K562 (cell line): ENCODE measurements around the gene GRK4. TPM values are rescaled to one million over a fixed set of nuclear protein-coding genes. Genes with fewer than 3 reads are reported as not detected.

Source experiments
- ARHGAP35 ChIP-seq: fragments of 450-650 bp; IDR thresholded peaks from 2 replicates; pipeline ENCODE4 v1.6.1; 2018; ENCODE audit not compliant: partially characterized antibody
- CHD1 ChIP-seq: fragments of 200-600 bp; sonication (generic); IDR thresholded peaks from one replicate; pipeline ENCODE4 v1.6.1; 2012; ENCODE audit warnings: mild to moderate bottlenecking, moderate library complexity, low read length, inconsistent platforms
- CREB1 ChIP-seq, 2 experiments: sonication (generic) in 1 of 2; formaldehyde crosslinking in 1 of 2; IDR thresholded peaks; 2 replicates each; pipeline versions ENCODE4 v1.6.1 to v1.8.0; 2012 to 2022; ENCODE audit warnings: inconsistent platforms in 1 of 2, mild to moderate bottlenecking in 1 of 2, missing genetic modification reagents in 1 of 2, moderate library complexity in 1 of 2
- CTCF ChIP-seq, 3 experiments: IDR thresholded peaks in 2 of 3; conservative IDR thresholded peaks in 1 of 3; 2 replicates each; pipeline ENCODE4 v1.5.1; 2011 to 2012; ENCODE audit warnings: low read length in 3 of 3, mild to moderate bottlenecking in 3 of 3, control low read depth in 2 of 3, improper control_type of control experiment in 1 of 3, inconsistent platforms in 1 of 3, low read depth in 1 of 3, mixed read lengths in 1 of 3, moderate library complexity in 1 of 3; ENCODE audit not compliant: insufficient read depth in 2 of 3
- GATAD2A ChIP-seq: fragments of 450-650 bp; IDR thresholded peaks from 2 replicates; pipeline ENCODE4 v1.6.1; 2017
- HES1 ChIP-seq: fragments of 450-650 bp; IDR thresholded peaks from 2 replicates; pipeline ENCODE4 v1.6.1; 2016; ENCODE audit warnings: low read depth, mild to moderate bottlenecking, moderate library complexity
- HMGXB4 ChIP-seq: sonication (generic); formaldehyde crosslinking; IDR thresholded peaks from 2 replicates; pipeline ENCODE4 v1.8.1; 2023; ENCODE audit warnings: mild to moderate bottlenecking, missing genetic modification reagents
- MAFF ChIP-seq: IDR thresholded peaks from 2 replicates; pipeline ENCODE4 v1.6.1; 2012; ENCODE audit warnings: low read length, improper control_type of control experiment
- MAZ ChIP-seq, 2 experiments: fragments of 450-650 bp in 1 of 2; sonication (generic) in 1 of 2; formaldehyde crosslinking; IDR thresholded peaks in 1 of 2; conservative IDR thresholded peaks in 1 of 2; 2 replicates each; pipeline versions ENCODE4 v1.4.0 to v1.5.0; 2020; ENCODE audit warnings: mild to moderate bottlenecking in 1 of 2, missing genetic modification reagents in 1 of 2
- MEF2A ChIP-seq: IDR thresholded peaks from 2 replicates; pipeline ENCODE4 v1.6.1; 2011; ENCODE audit warnings: low read depth, mild to moderate bottlenecking, low read length, moderate library complexity; ENCODE audit not compliant: control insufficient read depth
- NR2C1 ChIP-seq, 2 experiments: fragments of 450-650 bp; IDR thresholded peaks; 2 replicates each; pipeline ENCODE4 v1.6.1; 2017; ENCODE audit warnings: mild to moderate bottlenecking in 2 of 2, antibody characterized with exemption in 1 of 2, inconsistent platforms in 1 of 2, missing compliant biosample characterization in 1 of 2, missing genetic modification characterization in 1 of 2
- PHF8 ChIP-seq: fragments of 200-600 bp; sonication (generic); IDR thresholded peaks from 2 replicates; pipeline ENCODE4 v1.6.1; 2012; ENCODE audit warnings: mixed run types, mild to moderate bottlenecking, inconsistent platforms, low read length, moderate library complexity, borderline replicate concordance
- POLR2AphosphoS5 ChIP-seq: IDR thresholded peaks from 2 replicates; pipeline ENCODE4 v1.6.1; 2011; ENCODE audit warnings: mild to moderate bottlenecking, low read depth, low read length, moderate library complexity; ENCODE audit not compliant: control insufficient read depth, insufficient read depth
- RNF2 ChIP-seq: sonication (generic); IDR thresholded peaks from 2 replicates; pipeline ENCODE4 v1.6.1; 2016
- SMAD4 ChIP-seq: fragments of 250-450 bp; sonication (Bioruptor Pico); conservative IDR thresholded peaks from 2 replicates; pipeline ENCODE4 v1.8.0; 2021; ENCODE audit warnings: inconsistent platforms, mild to moderate bottlenecking, moderate library complexity
- SNRNP70 ChIP-seq: fragments of 200-400 bp; formaldehyde crosslinking; optimal IDR thresholded peaks from 2 replicates; pipeline ENCODE3; 2017; ENCODE audit warnings: low read depth, low read length
- SP2 ChIP-seq: IDR thresholded peaks from 2 replicates; pipeline ENCODE4 v1.6.1; 2011; ENCODE audit warnings: mild to moderate bottlenecking, low read depth, low read length, moderate library complexity; ENCODE audit not compliant: poor library complexity, severe bottlenecking; ENCODE audit errors: extremely low read depth
- ZBTB8A ChIP-seq: fragments of 450-650 bp; IDR thresholded peaks from 2 replicates; pipeline ENCODE4 v1.6.1; 2018; ENCODE audit warnings: mild to moderate bottlenecking, moderate library complexity; ENCODE audit not compliant: partially characterized antibody
- ZNF551 ChIP-seq: fragments of 250-450 bp; sonication (Bioruptor Pico); IDR thresholded peaks from 2 replicates; pipeline ENCODE4 v1.5.0; 2021; ENCODE audit warnings: mild to moderate bottlenecking, moderate library complexity
- ZNF695 ChIP-seq: fragments of 450-650 bp; formaldehyde crosslinking; IDR thresholded peaks from 2 replicates; pipeline ENCODE4 v1.4.0; 2020; ENCODE audit warnings: mild to moderate bottlenecking, moderate library complexity
- polyA plus RNA-seq, 8 experiments: library from polyadenylated mRNA; depleted of rRNA in 4 of 8; stranded (reverse) in 5 of 8; unstranded in 3 of 8; fragments of >200 nt; fragmentation: Nextera tagmentation in 2 of 8; fragmentation: Illumina TruSeq in 1 of 8; extraction: Ambion mirVana in 2 of 8; extraction: Trizol in 1 of 8; gene quantifications; 2 replicates each; pipeline versions ENCODE4 v1.2.1 to v1.2.3, GENCODE V29; 2011 to 2014; ENCODE audit warnings: inconsistent platforms in 1 of 8, missing spikeins in 1 of 8
- total RNA-seq, 7 experiments: library from RNA; depleted of rRNA in 6 of 7; stranded (reverse); fragments of >200 nt in 6 of 7; fragmentation: Illumina TruSeq in 2 of 7; extraction: Trizol in 2 of 7; gene quantifications; 2 replicates each; pipeline versions ENCODE4 v1.2.1 to v1.2.3, GENCODE V29; 2011 to 2021; ENCODE audit warnings: low replicate concordance in 1 of 7
- TF ChIP-seq, protein P1 (sequence below): IDR thresholded peaks from 2 replicates; pipeline ENCODE4 v1.6.1; 2014; ENCODE audit warnings: antibody characterized with exemption

Gene GRK4
- total and polyA plus RNA-seq, 9 of the 15 experiments (the other 6 are each of a cell fraction or from before 2014, with no cell fraction given): 1.1 to 4.8 (median 2.6) TPM

DNA sequence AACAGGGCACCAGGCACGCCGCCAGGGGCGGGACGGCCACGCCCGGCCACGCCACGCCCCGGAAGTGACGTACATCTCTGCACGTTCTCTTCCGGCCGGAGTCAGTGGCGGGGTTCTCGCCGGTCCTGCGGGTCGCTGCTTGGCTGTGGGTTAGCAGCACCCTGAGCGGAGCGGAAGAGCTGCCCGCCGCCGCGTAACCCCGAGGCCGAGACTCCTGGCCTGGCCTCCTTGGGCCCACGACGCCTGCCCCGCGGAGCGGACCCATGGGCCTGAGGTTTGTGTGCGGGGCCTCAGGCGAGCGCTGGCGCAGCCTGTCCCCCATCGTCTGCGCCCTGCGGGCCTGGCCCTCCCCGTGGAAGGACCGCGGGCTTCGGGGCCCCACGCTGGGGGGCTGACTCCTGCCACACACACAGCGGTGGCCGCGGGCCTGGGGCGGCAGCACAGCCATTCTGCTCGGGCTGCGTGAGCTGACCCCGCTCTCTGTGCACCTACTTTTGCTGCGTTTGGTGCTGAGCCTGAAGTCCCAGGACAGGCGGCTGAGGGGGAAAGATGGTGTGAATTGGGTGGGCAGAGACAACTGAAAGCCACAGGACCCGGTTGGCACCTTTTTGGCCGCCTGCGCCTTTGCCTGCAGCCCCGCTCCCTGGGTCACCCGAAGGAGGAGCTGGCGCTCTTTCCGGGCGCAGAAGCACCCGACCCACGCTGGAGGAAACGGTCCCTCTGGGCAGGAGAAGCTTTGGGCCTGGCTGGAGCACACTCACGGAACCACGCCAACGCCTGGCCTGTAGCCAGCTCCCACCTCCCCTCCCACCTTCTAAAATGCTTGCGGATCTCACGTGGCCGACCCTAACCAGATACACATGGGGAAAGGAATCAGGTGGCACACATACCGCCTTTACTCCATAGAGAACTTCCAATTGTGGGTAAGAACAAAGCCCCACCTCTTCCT, 28.3 kb upstream of the GRK4 start (continued):
- TF ChIP-seq HES1: no peak
- peak; percentile 92; the same call in 1 of the 2 replicates for TF ChIP-seq PHF8
- TF ChIP-seq SNRNP70: no peak
- peak; percentile 82 for TF ChIP-seq CREB1 (IDR thresholded peaks at IDR 0.05)
- TF ChIP-seq CREB1 (CRISPR knock-in tag; IDR thresholded peaks at IDR 0.05): peak; percentile 93
- TF ChIP-seq ZNF551: no peak
- TF ChIP-seq NR2C1 (IDR thresholded peaks at IDR 0.05): no peak
- no peak; the same call in 1 of the 2 replicates for TF ChIP-seq NR2C1 (tag; IDR thresholded peaks at IDR 0.05)
- no peak for TF ChIP-seq ZNF695 (CRISPR knock-in tag)
- TF ChIP-seq SP2: no peak
- TF ChIP-seq, protein P1, sequence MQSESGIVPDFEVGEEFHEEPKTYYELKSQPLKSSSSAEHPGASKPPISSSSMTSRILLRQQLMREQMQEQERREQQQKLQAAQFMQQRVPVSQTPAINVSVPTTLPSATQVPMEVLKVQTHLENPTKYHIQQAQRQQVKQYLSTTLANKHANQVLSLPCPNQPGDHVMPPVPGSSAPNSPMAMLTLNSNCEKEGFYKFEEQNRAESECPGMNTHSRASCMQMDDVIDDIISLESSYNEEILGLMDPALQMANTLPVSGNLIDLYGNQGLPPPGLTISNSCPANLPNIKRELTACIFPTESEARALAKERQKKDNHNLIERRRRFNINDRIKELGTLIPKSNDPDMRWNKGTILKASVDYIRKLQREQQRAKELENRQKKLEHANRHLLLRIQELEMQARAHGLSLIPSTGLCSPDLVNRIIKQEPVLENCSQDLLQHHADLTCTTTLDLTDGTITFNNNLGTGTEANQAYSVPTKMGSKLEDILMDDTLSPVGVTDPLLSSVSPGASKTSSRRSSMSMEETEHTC: no peak
- TF ChIP-seq HMGXB4 (CRISPR knock-in tag): no peak
- TF ChIP-seq CTCF (IDR thresholded peaks at IDR 0.05 in 2 of 3, conservative IDR thresholded peaks at IDR 0.05 in 1 of 3; ENCODE audit: insufficient read depth in 2 of 3, low read depth in 1 of 3, low read length in 3 of 3): peak in 1 of 3 experiments; percentile 1; a peak in 1 of 6 replicates
- TF ChIP-seq MAFF: no peak
- no peak for TF ChIP-seq ARHGAP35
- TF ChIP-seq GATAD2A: no peak
- TF ChIP-seq MEF2A: no peak
- peak; percentile 64 for TF ChIP-seq CHD1
- TF ChIP-seq MAZ (CRISPR knock-in tag; conservative IDR thresholded peaks at IDR 0.05 in 1 of 2, IDR thresholded peaks at IDR 0.05 in 1 of 2): peak; percentile 43 to 58; a peak in 2 of 4 replicates
- TF ChIP-seq POLR2AphosphoS5: peak; percentile 84
- no peak for TF ChIP-seq ZBTB8A
- no peak for TF ChIP-seq RNF2
- no peak; the same call in 1 of the 2 replicates for TF ChIP-seq SMAD4 (CRISPR knock-in tag)
